SH-SY5Y (cell line): Measurements from ENCODE around the gene EPHA2.

Experiments used
- GATA2 ChIP-seq: IDR thresholded peaks from 2 replicates; pipeline ENCODE4 v1.6.1; 2011; ENCODE audit warnings: mild to moderate bottlenecking, low read depth, low read length
- GATA3 ChIP-seq: IDR thresholded peaks from 2 replicates; pipeline ENCODE4 v1.6.1; 2011; ENCODE audit warnings: low read depth, mild to moderate bottlenecking, low read length, moderate library complexity

GRCh38 chr1:16168622-16169360, 12.9 kb upstream of the EPHA2 start:
- TF ChIP-seq GATA2 (no peak), GATA3 (no peak)
